Measurements from ENCODE around the gene UBXN10.

- no peak for TF ChIP-seq CTCF (conservative IDR thresholded peaks at IDR 0.05; ENCODE audit: low read length)
- no peak for TF ChIP-seq EZH2phosphoT487 (IDR thresholded peaks at IDR 0.05; ENCODE audit: borderline replicate concordance, low read depth, low read length)
These were observed 35.6 kb upstream of the UBXN10 start for GRCh38 chr1:20150326-20150705.
